Left renal cortex interstitium (tissue), 4 donors: Measurements from ENCODE around the gene CELF3. TPM values are rescaled to one million over a fixed set of nuclear protein-coding genes. Genes with fewer than 3 reads are reported as not detected.
"Not testable (repeated sequence)": the region's sequence is repeated elsewhere in the genome, so short reads cannot be mapped to it uniquely, and the experiment has no call there.

Experiments
- DNase-seq, 4 donors: peaks; one replicate each; pipeline ENCODE4 v3.0.0-alpha.2; 2013; ENCODE audit warnings: low read depth in 4 of 4, low spot score in 2 of 4, missing footprints in 1 of 4
- polyA plus RNA-seq, 4 donors: library from polyadenylated mRNA; unstranded; fragments of 120-200 nt; gene quantifications; one replicate each; pipeline ENCODE4 v1.2.1, GENCODE V29; 2013; ENCODE audit not compliant: insufficient read length in 4 of 4

CELF3 gene
- under 1 TPM; 0.20 to 0.77 (median 0.46) TPM for polyA plus RNA-seq

GRCh38 chr1:151716771-151717631 lies at the start of gene CELF3:
Gene CELF3, minus strand, starts transcription at chr1:151716803. Its CDS starts 783 bp downstream, at chr1:151716020.
- peak in 2 of 4 donors; percentile 35 to 42 for DNase-seq

- no peak for DNase-seq
These were observed 47.4 kb upstream of the CELF3 start for GRCh38 chr1:151763990-151764389.

- peak; percentile 59 to 67 (median 63) for DNase-seq
These were observed 46.6 kb upstream of the CELF3 start, which contains the start of gene MRPL9 for GRCh38 chr1:151762941-151763921. Gene MRPL9, minus strand, starts transcription at chr1:151763496. Its CDS starts 17 bp downstream, at chr1:151763479.

GRCh38 chr1:151760597-151761385 lies 44.2 kb upstream of the CELF3 start:
- no peak for DNase-seq

- no peak for DNase-seq
These were observed 42.6 kb upstream of the CELF3 start for GRCh38 chr1:151759241-151759640.

GRCh38 chr1:151756291-151756690 lies 39.7 kb upstream of the CELF3 start:
- DNase-seq, result no peak

- DNase-seq, result no peak
These were observed 24.9 kb upstream of the CELF3 start for GRCh38 chr1:151741516-151741915.

- no peak for DNase-seq
These were observed 23.2 kb upstream of the CELF3 start for GRCh38 chr1:151739590-151740355.

GRCh38 chr1:151737479-151737878 lies 20.9 kb upstream of the CELF3 start:
- DNase-seq, result no peak

GRCh38 chr1:151737026-151737425 lies 20.4 kb upstream of the CELF3 start:
- DNase-seq, result no peak

GRCh38 chr1:151733995-151734394 lies 17.4 kb upstream of the CELF3 start:
- DNase-seq, result not testable (repeated sequence)

- no peak for DNase-seq
These were observed 16.5 kb upstream of the CELF3 start for GRCh38 chr1:151733126-151733525.

GRCh38 chr1:151729966-151730291 lies 13.3 kb upstream of the CELF3 start:
- no peak for DNase-seq

- no peak for DNase-seq
These were observed 12.8 kb upstream of the CELF3 start for GRCh38 chr1:151729157-151729965.

GRCh38 chr1:151728151-151729054 lies 11.8 kb upstream of the CELF3 start:
- no peak for DNase-seq

GRCh38 chr1:151723726-151724370 lies 7.2 kb upstream of the CELF3 start:
- DNase-seq, result no peak

- DNase-seq, result no peak
These were observed 5.3 kb upstream of the CELF3 start for GRCh38 chr1:151721788-151722510.
